NB4 (cell line): ENCODE data around the gene OR4K17.

ENCODE experiments used
- CTCF ChIP-seq: IDR thresholded peaks from one replicate; pipeline ENCODE4 v1.5.1; 2012; ENCODE audit warnings: low read depth, low read length
- MAX ChIP-seq: IDR thresholded peaks from 2 replicates; pipeline ENCODE4 v1.6.1; 2011; ENCODE audit warnings: low read depth, low read length
- MYC ChIP-seq: IDR thresholded peaks from 2 replicates; pipeline ENCODE4 v1.6.1; 2011; ENCODE audit warnings: low read depth, low read length
- POLR2A ChIP-seq: IDR thresholded peaks from 2 replicates; pipeline ENCODE4 v1.6.1; 2011; ENCODE audit warnings: mild to moderate bottlenecking; ENCODE audit not compliant: insufficient read length; ENCODE audit errors: extremely low read depth

- TF ChIP-seq CTCF: no peak
- TF ChIP-seq POLR2A: no peak
- TF ChIP-seq MYC: no peak
- no peak for TF ChIP-seq MAX
These were observed 1.8 kb downstream of the OR4K17 start for GRCh38 chr14:20112321-20112720.
